ENCODE results near the gene RAB11FIP3. TPM values are rescaled to one million over a fixed set of nuclear protein-coding genes. Genes with fewer than 3 reads are reported as not detected.

Gene RAB11FIP3
- total and polyA plus RNA-seq, 2 of the 13 experiments (the other 11 are each of a cell fraction or from before 2014, with no cell fraction given) = 34.3 to 57.6 TPM

GRCh38 chr16:405548-406506 is 19.6 kb upstream of the RAB11FIP3 start (continued):
- TF ChIP-seq ZNF292 (CRISPR knock-in tag; IDR thresholded peaks at IDR 0.05; ENCODE audit: borderline replicate concordance, low read depth) (no peak), ZNF264 (CRISPR knock-in tag; IDR thresholded peaks at IDR 0.05) (no peak), YEATS4 (CRISPR knock-in tag; IDR thresholded peaks at IDR 0.05; ENCODE audit: borderline replicate concordance) (peak; percentile 93), CEBPZ (IDR thresholded peaks at IDR 0.05; ENCODE audit: low read length) (no peak), SNRNP70 (IDR thresholded peaks at IDR 0.05; ENCODE audit: low read depth, low read length) (no peak), GMEB1 (CRISPR knock-in tag; IDR thresholded peaks at IDR 0.05; ENCODE audit: borderline replicate concordance) (peak; percentile 49; the same call in 1 of the 2 replicates), ZIK1 (CRISPR knock-in tag; IDR thresholded peaks at IDR 0.05; ENCODE audit: borderline replicate concordance, low read depth) (no peak)
- TF ChIP-seq, protein P1, sequence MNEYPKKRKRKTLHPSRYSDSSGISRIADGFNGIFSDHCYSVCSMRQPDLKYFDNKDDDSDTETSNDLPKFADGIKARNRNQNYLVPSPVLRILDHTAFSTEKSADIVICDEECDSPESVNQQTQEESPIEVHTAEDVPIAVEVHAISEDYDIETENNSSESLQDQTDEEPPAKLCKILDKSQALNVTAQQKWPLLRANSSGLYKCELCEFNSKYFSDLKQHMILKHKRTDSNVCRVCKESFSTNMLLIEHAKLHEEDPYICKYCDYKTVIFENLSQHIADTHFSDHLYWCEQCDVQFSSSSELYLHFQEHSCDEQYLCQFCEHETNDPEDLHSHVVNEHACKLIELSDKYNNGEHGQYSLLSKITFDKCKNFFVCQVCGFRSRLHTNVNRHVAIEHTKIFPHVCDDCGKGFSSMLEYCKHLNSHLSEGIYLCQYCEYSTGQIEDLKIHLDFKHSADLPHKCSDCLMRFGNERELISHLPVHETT (CRISPR knock-in tag; conservative IDR thresholded peaks at IDR 0.05) = peak; percentile 80; the same call in 1 of the 2 replicates
- TF ChIP-seq, protein P2, sequence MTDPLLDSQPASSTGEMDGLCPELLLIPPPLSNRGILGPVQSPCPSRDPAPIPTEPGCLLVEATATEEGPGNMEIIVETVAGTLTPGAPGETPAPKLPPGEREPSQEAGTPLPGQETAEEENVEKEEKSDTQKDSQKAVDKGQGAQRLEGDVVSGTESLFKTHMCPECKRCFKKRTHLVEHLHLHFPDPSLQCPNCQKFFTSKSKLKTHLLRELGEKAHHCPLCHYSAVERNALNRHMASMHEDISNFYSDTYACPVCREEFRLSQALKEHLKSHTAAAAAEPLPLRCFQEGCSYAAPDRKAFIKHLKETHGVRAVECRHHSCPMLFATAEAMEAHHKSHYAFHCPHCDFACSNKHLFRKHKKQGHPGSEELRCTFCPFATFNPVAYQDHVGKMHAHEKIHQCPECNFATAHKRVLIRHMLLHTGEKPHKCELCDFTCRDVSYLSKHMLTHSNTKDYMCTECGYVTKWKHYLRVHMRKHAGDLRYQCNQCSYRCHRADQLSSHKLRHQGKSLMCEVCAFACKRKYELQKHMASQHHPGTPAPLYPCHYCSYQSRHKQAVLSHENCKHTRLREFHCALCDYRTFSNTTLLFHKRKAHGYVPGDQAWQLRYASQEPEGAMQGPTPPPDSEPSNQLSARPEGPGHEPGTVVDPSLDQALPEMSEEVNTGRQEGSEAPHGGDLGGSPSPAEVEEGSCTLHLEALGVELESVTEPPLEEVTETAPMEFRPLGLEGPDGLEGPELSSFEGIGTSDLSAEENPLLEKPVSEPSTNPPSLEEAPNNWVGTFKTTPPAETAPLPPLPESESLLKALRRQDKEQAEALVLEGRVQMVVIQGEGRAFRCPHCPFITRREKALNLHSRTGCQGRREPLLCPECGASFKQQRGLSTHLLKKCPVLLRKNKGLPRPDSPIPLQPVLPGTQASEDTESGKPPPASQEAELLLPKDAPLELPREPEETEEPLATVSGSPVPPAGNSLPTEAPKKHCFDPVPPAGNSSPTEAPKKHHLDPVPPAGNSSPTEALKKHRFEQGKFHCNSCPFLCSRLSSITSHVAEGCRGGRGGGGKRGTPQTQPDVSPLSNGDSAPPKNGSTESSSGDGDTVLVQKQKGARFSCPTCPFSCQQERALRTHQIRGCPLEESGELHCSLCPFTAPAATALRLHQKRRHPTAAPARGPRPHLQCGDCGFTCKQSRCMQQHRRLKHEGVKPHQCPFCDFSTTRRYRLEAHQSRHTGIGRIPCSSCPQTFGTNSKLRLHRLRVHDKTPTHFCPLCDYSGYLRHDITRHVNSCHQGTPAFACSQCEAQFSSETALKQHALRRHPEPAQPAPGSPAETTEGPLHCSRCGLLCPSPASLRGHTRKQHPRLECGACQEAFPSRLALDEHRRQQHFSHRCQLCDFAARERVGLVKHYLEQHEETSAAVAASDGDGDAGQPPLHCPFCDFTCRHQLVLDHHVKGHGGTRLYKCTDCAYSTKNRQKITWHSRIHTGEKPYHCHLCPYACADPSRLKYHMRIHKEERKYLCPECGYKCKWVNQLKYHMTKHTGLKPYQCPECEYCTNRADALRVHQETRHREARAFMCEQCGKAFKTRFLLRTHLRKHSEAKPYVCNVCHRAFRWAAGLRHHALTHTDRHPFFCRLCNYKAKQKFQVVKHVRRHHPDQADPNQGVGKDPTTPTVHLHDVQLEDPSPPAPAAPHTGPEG (CRISPR knock-in tag; IDR thresholded peaks at IDR 0.05) = no peak; the same call in 1 of the 2 replicates
- TF ChIP-seq, protein P3, sequence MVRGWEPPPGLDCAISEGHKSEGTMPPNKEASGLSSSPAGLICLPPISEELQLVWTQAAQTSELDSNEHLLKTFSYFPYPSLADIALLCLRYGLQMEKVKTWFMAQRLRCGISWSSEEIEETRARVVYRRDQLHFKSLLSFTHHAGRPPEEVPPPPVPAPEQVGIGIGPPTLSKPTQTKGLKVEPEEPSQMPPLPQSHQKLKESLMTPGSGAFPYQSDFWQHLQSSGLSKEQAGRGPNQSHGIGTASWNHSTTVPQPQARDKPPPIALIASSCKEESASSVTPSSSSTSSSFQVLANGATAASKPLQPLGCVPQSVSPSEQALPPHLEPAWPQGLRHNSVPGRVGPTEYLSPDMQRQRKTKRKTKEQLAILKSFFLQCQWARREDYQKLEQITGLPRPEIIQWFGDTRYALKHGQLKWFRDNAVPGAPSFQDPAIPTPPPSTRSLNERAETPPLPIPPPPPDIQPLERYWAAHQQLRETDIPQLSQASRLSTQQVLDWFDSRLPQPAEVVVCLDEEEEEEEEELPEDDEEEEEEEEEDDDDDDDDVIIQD (CRISPR knock-in tag; IDR thresholded peaks at IDR 0.05; ENCODE audit: low read depth) = 0 out of 2 replicates have a peak, but pooled peaks have one; percentile 25
- TF ChIP-seq, protein P4, sequence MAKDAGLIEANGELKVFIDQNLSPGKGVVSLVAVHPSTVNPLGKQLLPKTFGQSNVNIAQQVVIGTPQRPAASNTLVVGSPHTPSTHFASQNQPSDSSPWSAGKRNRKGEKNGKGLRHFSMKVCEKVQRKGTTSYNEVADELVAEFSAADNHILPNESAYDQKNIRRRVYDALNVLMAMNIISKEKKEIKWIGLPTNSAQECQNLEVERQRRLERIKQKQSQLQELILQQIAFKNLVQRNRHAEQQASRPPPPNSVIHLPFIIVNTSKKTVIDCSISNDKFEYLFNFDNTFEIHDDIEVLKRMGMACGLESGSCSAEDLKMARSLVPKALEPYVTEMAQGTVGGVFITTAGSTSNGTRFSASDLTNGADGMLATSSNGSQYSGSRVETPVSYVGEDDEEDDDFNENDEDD (CRISPR knock-in tag; IDR thresholded peaks at IDR 0.05; ENCODE audit: borderline replicate concordance) = peak; percentile 83; the same call in 1 of the 2 replicates
